ENCODE results near the gene RSPH10B2.
A peak's percentile ranks its signal among the peaks of the same experiment; 100 is the strongest.
"Not testable (repeated sequence)": the region's sequence is repeated elsewhere in the genome, so short reads cannot be mapped to it uniquely, and the experiment has no call there.

The RSPH10B2 gene

DNA sequence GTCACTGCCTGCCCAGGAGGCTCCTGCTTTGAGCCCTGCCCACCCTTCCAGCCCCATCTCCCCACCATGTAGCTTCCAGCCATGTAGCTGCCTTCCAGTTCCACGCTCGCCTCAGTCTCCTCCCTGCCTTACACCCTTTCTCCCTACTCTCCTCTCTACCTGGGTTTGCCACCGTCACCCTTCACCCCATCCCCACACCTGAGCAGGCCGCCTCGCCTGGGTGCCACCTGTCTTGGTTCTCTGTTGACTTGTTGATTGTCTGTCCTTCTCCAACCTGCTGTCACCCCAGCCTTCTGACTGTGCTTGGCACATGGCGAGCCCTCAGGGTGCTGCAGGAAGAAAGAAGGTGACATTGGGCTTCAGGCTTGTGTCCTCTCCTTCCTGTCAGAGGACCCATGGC is 3.7 kb upstream of the RSPH10B2 start:
- H3K27ac ChIP-seq; DNase-seq (ENCODE audit: low spot score); POLR2A ChIA-PET (ENCODE audit: low non-redundant PET); CTCF ChIA-PET: not testable (repeated sequence)

DNA sequence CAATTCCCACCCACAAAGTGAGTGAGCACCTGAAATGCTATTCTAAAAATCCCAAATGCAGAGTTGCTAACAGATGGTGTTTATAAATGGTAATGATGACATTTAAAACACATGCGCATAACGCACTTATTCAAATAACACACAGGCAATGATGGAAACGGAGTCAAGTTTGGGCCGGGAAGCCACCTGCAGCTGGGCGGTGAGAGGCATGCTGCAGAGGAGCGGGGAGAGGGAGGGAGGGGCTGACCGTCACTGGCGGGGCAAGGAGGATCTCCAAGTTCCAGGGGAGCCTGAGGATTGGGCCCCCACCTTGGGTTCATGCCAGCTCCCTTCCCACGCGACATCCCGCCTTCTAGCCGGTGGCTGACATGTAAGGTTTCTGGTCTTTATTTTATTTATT is 7.3 kb downstream of the RSPH10B2 start:
- CTCF ChIA-PET; H3K27ac ChIP-seq; DNase-seq (ENCODE audit: low spot score); POLR2A ChIA-PET (ENCODE audit: low non-redundant PET): not testable (repeated sequence)

DNA sequence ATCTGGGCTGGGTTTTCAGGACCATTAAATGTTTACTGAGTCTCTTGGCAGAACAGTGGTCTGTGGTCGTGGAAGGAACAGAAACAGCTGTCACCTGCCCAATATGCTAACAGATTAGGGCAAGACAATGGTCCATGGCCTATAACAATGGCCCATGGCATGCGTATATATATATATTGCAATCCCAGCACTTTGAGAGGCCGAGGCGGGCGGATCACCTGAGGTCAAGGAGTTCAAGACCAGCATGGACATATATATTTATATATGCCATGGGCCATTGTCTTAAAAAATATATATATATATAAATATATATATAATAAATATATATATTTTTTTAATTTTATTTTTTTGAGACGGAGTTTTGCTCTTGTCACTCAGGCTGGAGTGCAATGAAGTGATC is 27.7 kb downstream of the RSPH10B2 start:
- POLR2A ChIA-PET (ENCODE audit: low non-redundant PET); H3K27ac ChIP-seq; DNase-seq (ENCODE audit: low spot score); CTCF ChIA-PET: not testable (repeated sequence)

DNA sequence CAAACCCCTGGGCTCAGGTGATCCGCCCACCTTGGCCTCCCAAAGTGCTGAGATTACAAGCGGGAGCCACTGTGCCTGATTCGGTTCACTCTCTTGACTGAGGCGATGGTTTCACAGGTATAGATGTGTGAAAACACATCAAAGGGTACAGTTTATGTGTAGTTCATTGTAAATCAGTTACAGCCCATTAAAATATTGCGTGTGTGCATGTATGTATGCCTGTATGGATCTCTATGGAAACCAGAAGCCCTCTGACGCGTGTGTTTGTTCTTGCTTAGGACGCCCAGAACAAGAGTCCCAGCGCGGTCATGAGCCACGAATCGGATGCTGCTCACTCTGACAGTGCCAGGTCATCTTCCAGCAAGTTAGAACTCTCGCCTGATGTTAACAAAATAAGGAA is 35.5 kb downstream of the RSPH10B2 start:
- H3K27ac ChIP-seq; POLR2A ChIA-PET (ENCODE audit: low non-redundant PET); CTCF ChIA-PET; DNase-seq (ENCODE audit: low spot score): not testable (repeated sequence)

DNA sequence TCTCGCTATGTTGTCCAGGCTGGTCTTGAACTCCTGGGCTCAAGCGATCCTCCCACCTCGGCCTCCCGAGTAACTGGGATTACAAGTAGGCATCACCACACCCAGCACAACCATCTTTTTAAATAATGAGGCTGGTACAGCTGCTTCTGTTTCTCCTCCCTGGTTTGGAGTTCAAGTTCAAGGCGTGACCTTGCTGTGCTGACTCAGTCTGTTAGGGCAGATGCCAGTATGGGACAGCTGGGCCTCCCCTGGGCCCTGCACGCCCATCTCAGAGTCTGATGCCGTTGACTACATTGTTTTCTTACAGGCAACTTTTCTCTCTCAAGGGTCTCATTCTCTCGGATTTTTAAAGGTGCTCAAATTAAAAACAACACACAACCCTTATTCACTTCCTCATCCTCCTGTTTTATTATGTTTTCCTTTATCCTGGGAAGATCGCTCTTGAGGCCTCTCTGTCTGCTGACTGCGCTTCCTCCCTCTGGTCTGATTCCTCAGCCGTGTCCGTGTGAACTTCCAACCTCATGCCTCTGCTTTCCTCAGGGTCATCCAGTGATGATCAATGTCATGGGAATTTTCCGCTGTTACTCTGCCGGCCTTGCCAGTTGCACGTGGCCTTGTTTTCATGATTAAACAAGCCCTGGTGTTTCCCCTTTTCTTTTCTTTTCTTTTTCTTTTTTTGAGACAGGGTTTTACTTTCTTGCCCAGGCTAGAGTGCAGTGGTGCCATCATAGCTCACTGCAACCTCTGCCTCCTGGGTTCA is 38.4 kb downstream of the RSPH10B2 start:
- CTCF ChIA-PET; POLR2A ChIA-PET (ENCODE audit: low non-redundant PET); DNase-seq (ENCODE audit: low spot score); H3K27ac ChIP-seq: not testable (repeated sequence)

DNA sequence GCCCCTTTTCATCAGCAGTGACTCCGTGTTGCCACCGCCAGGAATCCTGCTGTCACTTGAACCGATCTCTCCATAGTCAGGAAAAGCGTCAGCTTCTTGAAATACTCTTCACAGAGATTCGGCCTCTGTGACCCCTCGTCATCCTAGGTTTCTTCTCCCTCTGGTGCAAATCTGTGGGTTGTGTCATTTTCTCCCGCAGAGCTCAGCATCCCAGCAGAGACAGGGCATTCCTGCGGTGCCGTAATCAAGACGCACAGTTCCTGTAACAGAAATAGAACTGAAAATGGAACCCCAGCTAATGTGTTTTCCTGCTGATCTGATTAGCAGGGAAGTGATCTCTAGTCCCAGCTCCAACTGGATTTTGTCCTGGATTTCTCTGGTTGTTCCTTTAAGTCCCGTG is 40.4 kb downstream of the RSPH10B2 start:
- DNase-seq (ENCODE audit: low spot score); H3K27ac ChIP-seq; CTCF ChIA-PET; POLR2A ChIA-PET (ENCODE audit: low non-redundant PET): not testable (repeated sequence)

DNA sequence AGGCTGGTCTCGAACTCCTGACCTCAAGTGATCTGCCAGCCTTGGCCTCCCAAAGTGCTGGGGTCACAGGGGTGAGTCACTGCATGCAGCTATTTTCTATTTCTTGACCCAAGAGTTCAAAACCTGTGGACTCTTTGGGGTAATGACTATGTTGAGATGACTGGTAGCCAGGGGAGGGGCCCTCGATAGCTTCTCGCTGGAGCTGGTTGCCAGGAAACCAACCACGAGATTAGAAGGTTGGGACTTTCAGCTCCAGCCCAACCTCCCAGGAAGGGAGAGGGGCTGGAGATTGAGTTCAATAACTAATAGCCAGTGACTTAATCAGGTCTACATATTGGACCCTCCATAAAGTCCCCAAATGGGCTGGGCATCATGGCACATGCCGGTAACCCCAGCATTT is 43.3 kb downstream of the RSPH10B2 start:
- POLR2A ChIA-PET (ENCODE audit: low non-redundant PET); DNase-seq (ENCODE audit: low spot score); H3K27ac ChIP-seq; CTCF ChIA-PET: not testable (repeated sequence)

DNA sequence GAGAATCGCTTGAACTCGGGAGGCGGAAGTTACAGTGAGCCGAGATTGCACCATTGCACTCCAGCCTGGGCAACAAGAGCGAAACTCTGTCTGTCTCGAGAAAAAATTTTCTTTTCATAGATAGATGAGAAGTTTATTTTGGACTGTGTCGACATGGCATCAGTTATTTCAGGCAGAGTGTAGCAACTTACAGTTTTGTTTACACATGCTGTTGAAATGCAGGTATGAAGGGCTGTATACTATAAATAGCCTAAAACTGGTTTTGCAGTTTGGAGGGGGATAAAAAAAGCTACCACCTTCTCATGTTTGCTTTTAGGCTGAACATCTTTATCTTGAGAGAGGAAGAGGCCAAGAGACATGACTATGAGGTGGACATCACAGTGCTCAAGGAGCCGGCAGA is 44.1 kb downstream of the RSPH10B2 start:
- H3K27ac ChIP-seq; CTCF ChIA-PET; POLR2A ChIA-PET (ENCODE audit: low non-redundant PET); DNase-seq (ENCODE audit: low spot score): not testable (repeated sequence)

DNA sequence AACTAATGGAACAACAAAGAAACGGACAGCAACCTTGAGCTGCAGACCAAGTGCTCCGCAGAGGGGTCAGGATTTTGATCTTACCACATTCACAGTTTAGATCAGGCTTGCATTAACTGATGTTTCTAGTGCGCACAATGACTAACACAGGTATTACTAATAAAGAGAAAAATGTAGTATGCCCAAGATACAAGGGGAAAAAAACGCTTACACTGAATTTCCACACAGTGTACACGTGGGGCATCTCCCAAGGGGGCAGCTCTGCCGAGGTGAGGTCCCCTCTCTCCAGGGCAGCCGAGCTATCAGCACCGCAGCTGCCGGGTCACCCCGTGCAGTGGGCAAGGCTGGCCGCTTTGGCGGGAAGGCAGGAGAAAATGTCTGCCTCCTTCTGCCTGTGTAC is 46.0 kb downstream of the RSPH10B2 start:
- POLR2A ChIA-PET (ENCODE audit: low non-redundant PET); H3K27ac ChIP-seq; DNase-seq (ENCODE audit: low spot score); CTCF ChIA-PET: not testable (repeated sequence)

DNA sequence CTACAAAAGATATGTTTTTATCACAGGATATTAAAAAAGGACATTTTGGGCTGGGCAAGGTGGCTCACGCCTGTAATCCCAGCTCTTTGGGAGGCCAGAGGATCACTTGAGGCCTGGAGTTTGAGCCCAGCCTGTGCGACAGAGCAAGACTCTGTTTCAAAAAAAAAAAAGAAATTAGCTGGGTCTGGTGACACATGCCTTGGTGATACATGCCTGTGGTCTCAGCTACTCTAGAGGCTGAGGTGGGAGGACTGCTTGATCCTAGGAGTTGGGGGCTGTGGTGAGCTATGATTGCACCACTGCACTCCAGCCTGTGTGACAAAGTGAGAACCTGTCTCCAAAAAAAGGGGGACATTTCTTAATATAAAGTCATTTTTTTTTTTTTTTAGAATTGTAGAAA is 46.4 kb downstream of the RSPH10B2 start:
- H3K27ac ChIP-seq; CTCF ChIA-PET; DNase-seq (ENCODE audit: low spot score); POLR2A ChIA-PET (ENCODE audit: low non-redundant PET): not testable (repeated sequence)

DNA sequence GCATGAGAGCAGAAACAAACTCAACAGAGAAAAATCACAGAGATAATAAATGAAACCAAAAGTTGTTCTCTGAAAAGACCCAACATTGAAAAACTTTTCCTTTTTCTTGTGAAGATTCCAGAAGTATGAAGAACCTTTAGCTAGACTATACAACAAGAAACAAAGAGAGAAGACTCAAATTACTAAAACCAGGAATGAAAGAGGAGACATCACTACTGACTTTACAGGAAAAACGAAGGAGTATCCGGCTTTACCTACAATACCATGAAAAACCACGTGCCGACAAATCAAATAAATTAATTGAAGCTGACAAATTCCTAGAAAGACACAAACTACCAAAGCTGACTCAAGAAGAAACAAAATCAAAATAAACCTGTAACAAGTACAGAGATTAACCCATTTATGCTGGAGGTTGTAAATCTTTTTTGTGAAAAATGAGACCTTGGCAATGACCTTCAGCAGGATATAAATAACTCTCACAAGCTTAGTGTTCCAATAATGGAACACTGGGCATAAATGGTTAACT is 53.6 kb downstream of the RSPH10B2 start:
- CTCF ChIA-PET; POLR2A ChIA-PET (ENCODE audit: low non-redundant PET); H3K27ac ChIP-seq; DNase-seq (ENCODE audit: low spot score): not testable (repeated sequence)

DNA sequence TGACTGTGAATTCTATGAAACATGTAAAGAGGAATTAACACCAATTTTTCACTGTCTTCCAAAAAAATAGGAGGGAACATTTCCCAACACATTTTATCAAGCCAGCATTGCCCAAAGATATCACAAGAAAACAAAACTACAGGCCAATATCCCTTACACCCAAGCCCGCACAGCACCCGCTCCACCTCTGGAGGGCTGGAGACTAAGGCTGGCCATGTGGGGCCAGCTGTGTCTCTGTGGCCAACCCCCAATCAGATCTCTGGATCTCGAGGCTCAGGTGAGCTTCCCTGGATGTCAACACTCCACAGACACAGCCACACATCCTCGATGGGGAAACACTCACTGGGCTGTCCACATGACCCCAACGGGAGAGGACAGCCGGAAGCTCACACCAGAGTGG is 54.1 kb downstream of the RSPH10B2 start:
- POLR2A ChIA-PET (ENCODE audit: low non-redundant PET); CTCF ChIA-PET; DNase-seq (ENCODE audit: low spot score); H3K27ac ChIP-seq: not testable (repeated sequence)

DNA sequence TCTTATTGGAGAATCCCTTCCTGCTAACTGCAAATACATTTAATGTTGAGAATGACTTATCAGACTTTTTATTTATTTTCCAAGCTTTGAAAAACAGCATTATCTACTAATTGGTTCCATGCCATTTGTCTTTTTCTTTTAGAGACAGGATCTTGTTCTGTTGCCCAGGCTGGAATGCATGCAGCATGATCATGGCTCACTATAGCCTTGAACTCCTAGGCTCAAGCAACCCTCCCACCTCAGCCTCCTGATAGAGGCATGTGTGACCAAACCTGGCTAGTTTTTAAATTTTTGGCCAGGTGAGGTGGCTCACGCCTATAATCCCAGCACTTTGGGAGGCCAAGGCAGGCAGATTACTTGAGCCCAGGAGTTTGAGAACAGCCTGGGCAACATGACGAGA is 59.1 kb downstream of the RSPH10B2 start:
- CTCF ChIA-PET; DNase-seq (ENCODE audit: low spot score); POLR2A ChIA-PET (ENCODE audit: low non-redundant PET); H3K27ac ChIP-seq: not testable (repeated sequence)

DNA sequence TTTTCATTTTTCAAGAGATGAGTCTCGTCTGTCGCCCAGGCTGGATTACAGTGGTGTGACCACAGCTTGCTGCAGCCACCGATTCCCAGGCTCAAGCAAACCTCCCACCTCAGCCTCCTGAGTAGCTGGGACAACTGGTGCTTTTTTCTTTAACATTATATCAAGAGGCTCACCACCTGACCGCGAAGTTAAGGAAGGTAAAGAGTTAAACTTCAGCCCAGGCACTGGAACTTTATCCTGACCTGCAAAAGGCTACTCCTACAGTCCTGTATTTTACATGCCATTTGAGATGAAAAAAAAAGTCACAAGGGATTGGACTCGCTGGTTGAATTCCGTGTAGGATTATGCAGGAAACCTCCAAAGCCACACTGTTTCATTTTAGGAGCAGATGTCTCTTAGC is 61.6 kb downstream of the RSPH10B2 start:
- CTCF ChIA-PET; DNase-seq (ENCODE audit: low spot score); POLR2A ChIA-PET (ENCODE audit: low non-redundant PET); H3K27ac ChIP-seq: not testable (repeated sequence)

DNA sequence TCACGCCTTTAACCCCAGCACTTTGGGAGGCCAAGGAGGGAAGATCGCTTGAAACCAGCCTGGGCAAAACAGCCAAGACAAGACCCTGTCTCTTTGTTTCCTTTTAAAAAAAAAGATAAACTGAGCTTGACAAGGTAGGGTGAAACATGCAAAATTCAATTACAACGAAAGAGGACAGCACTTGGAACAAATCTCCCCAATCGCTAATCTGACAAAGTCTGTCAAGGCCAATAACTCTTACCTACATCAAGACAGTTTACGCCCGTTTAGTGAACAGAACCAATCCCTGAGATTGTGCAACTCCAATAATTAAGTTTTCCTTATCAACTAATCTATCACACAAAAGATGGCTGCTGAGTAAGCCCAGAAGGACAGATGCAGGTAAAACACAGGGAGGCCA is 67.7 kb downstream of the RSPH10B2 start:
- POLR2A ChIA-PET (ENCODE audit: low non-redundant PET); H3K27ac ChIP-seq; DNase-seq (ENCODE audit: low spot score): not testable (repeated sequence)
- CTCF ChIA-PET, result interaction anchor here (0.6 kb wide), 1 partner anchor 1339 kb away, joined by 3 read pairs; no protein-coding TSS in a partner anchor

DNA sequence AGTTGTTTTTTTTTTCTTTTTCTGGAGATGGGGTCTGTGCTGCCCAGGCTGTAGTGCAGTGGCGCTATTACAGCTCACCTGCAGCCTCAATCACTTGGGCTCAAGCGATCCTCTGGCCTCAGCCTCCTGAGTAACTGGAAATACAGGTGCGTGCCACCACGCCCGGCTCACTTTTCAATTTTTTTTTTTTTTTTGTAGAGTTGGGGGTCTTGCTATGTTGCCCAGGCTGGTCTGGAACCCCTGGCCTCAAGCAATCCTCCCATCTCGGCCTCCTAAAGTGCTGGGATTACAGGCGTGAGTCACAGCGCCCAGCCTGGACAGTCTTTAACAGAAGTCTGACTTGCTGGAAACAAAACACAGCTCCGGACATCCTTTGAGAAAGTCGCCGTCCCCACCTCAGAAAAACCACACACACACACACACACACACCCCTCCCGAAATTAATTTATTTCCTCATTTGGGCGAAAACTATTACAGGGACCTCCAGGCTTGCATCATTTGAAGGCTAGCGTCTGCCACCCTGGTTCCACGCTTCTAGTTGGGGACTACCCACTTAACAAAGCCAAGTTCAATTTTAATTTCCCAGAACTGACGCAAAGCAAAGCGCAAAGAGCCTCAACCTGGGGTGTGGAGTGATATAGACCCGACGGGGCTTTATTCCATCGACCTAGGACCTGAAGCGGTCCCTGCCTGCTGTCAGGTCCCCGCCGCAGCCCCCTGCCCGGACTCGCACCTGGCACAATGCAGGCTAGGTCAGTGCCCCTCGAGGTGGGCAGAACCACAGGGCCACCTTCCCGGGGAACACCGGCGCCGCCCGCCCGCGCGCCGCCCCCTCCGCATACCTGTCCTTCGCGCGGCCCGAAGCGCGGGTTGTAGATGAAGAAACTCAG is 71.6 kb downstream of the RSPH10B2 start:
- POLR2A ChIA-PET (ENCODE audit: low non-redundant PET), result not testable (repeated sequence)
- peak overlapping the region; percentile 61 for H3K27ac ChIP-seq

DNA sequence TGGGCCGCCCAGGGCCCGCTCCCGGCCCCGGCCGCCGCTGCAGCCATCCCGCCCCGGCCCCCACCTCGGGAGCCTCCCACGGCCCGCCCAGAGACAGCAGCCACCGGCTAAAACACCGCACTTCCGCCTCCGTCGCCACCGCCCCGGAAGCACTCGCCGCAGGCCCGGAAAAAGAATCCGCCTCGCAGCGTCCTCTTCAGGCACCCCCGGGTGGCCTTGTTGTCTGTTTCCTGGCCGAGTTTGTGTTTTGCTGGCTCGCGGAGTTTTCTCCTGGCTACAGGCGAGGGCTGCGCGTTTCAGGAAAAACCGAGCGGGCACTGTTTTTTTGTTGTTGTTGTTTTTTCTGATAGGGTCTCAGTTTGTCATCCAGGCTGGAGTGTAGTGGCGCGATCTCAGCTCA is 72.2 kb downstream of the RSPH10B2 start, which contains the start of gene CCZ1B:
TSS of gene CCZ1B (minus strand) at position 125 of the 400 bp plus-strand sequence. CDS start at position 47, 78 bp downstream.
- POLR2A ChIA-PET (ENCODE audit: low non-redundant PET); DNase-seq (ENCODE audit: low spot score); CTCF ChIA-PET: not testable (repeated sequence)
- H3K27ac ChIP-seq, result peak within 1 kb of the TSS; percentile 61

More for the DNA sequence above, 71.6 kb downstream of the RSPH10B2 start:
- DNase-seq (ENCODE audit: low spot score); CTCF ChIA-PET: not testable (repeated sequence)

DNA sequence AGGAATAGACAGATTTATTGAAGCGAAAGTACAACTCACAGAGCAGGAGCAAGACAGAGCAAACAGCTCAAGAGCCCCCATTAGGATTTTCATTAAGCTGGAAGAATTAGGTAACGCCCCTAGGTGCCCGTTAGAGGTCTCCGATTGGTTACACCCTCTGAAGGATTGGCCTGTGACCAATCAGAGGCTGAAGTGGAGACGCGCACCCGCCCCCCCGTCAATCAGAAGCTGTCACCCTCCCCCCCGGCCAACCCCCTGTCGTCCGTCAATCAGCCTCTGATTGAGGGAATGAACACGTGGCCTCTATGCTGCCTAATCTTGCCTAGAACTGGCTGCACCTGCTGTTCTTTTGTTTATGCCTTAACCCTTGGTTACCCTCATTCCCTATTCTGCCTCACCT is 73.3 kb downstream of the RSPH10B2 start:
- DNase-seq (ENCODE audit: low spot score); CTCF ChIA-PET; H3K27ac ChIP-seq; POLR2A ChIA-PET (ENCODE audit: low non-redundant PET): not testable (repeated sequence)
